Measurements from ENCODE around the gene MOB3A.

The MOB3A gene

DNA sequence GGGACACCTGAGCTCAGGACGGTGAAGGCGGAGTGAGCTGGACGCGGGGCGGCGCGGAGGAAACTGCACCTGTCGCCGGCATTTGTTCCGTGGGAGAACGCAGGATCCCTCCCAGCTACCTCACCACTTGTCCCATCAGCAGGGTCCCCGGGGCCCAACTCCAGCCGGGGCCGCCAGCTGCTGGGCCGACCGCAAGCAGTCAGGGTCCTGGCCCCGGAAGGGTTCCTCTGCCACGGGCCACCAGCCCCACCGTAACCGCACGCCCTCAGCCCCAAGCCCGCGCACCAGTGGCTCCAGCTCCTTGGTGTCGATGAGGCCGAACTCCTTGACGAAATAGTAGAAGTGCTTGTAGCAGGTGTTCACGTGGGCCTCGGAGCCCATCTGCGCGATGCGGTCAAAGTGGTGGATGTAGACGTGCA is 19.6 kb downstream of the MOB3A start:
- H3K9me3 ChIP-seq (ENCODE audit: insufficient read depth, low read length), result no peaks in the 10 kb centered on the region
- no peak for DNase-seq (ENCODE audit: low read depth, low spot score)
- no peak overlapping the region for H3K4me3 ChIP-seq (ENCODE audit: insufficient read length, low read depth)
- H3K36me3 ChIP-seq (ENCODE audit: insufficient read depth, insufficient read length, low read length), result peaks cover 67% of the 10 kb centered on the region
- TF ChIP-seq ZNF274 (IDR thresholded peaks at IDR 0.05; ENCODE audit: low read depth, low read length) (no peak), YY1 (IDR thresholded peaks at IDR 0.05; ENCODE audit: insufficient read depth, insufficient read length) (no peak), SUZ12 (IDR thresholded peaks at IDR 0.05; ENCODE audit: extremely low read depth, insufficient read depth, insufficient read length) (no peak)
- no peak overlapping the region for H3K9ac ChIP-seq (ENCODE audit: insufficient read length, low read depth)
- no peaks in the 10 kb centered on the region for H3K27me3 ChIP-seq (ENCODE audit: insufficient read depth, insufficient read length)
- H3K4me1 ChIP-seq (ENCODE audit: insufficient read depth, insufficient read length), result no peaks in the 10 kb centered on the region

DNA sequence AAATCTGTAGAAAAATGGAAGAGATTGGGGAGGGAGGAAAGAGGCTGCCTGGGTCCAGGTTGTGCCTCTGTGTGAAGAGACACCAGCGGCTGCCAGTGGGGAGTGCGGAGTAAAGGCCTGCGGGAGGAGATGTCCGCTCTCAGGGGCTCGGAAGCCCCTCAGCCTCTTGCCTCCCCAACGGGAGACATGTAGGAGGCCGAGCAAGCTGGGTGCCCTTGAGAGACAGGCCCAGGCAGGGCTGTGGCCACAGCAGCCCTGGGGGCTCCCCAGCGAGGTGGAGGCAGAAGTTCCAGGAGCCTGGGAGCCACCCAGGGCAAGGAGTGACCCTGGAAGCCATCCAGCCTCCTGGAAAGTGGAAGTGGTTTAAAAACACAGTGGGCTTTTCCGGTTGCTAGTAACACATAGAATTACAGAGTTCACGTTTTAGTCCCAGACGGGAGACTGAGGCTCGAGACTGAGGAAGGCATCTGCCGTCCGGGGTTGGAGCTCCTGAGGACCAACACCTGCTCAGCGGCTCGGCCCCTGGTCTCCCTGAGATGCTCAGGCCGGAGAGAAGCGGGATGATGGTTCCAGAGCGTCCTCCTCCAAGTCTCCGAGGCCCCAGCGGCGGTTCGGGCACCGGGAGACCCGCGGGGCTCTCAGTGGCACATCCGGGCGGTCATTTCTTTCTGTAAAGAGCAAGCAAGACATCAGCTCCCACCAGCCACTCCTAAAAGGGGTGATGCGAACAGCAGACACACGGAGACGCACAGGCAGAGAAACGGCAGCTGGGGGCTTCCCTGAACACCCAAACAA is 23.2 kb downstream of the MOB3A start:
- no peak for TF ChIP-seq SUZ12 (IDR thresholded peaks at IDR 0.05; ENCODE audit: extremely low read depth, insufficient read depth, insufficient read length)
- TF ChIP-seq ZNF274 (IDR thresholded peaks at IDR 0.05; ENCODE audit: low read depth, low read length), result no peak
- TF ChIP-seq YY1 (IDR thresholded peaks at IDR 0.05; ENCODE audit: insufficient read depth, insufficient read length), result no peak
- peaks cover 50% of the 10 kb centered on the region for H3K36me3 ChIP-seq (ENCODE audit: insufficient read depth, insufficient read length, low read length)

DNA sequence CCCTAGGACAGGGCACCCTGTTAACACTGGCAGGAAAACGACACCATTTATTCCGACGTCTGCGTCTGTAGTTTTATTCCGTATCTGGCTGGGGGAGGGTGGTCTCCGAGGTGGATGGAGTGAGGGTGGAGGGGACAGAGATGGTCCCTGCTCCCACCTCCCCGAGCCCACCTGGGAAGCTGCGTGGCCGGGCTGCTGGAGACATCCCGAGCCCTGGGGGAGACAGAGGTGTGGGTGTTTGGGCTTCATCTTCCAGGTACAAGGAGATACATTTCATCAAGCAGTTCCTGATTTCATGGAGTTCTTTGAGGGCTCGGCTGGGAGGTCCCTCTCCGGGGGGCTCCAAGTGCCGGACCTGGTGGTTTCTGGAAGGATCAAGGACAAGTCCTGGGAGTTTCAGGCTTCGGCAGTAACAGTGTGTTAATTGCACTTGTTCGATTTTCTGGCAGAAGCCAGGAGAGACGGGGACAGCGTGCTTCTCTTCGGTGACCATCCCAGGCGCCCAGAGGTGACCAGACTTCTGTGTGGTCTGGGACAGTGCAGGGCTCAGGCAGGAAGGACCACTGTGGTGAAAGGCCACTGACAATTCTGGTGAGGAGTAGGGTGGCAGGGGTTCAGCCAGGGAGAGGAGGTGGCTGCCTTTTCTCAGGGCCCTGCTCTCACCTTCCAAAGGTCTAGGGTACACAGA is 25.0 kb downstream of the MOB3A start:
- no peak for TF ChIP-seq SUZ12 (IDR thresholded peaks at IDR 0.05; ENCODE audit: extremely low read depth, insufficient read depth, insufficient read length)
- TF ChIP-seq ZNF274 (IDR thresholded peaks at IDR 0.05; ENCODE audit: low read depth, low read length), result no peak
- TF ChIP-seq YY1 (IDR thresholded peaks at IDR 0.05; ENCODE audit: insufficient read depth, insufficient read length), result no peak
- Histone ChIP-seq H3K4me3 (ENCODE audit: insufficient read length, low read depth) (no peak overlapping the region), H3K9me3 (ENCODE audit: insufficient read depth, low read length) (no peaks in the 10 kb centered on the region), H3K9ac (ENCODE audit: insufficient read length, low read depth) (peak overlapping the region; percentile 42), H3K27me3 (ENCODE audit: insufficient read depth, insufficient read length) (no peaks in the 10 kb centered on the region), H3K36me3 (ENCODE audit: insufficient read depth, insufficient read length, low read length) (peaks cover 35% of the 10 kb centered on the region), H3K4me1 (ENCODE audit: insufficient read depth, insufficient read length) (peaks cover 5% of the 10 kb centered on the region)
- DNase-seq (ENCODE audit: low read depth, low spot score), result no peak

More for the DNA sequence above, 23.2 kb downstream of the MOB3A start:
- Histone ChIP-seq H3K4me1 (ENCODE audit: insufficient read depth, insufficient read length) (peaks cover 5% of the 10 kb centered on the region), H3K9ac (ENCODE audit: insufficient read length, low read depth) (no peak overlapping the region), H3K27me3 (ENCODE audit: insufficient read depth, insufficient read length) (no peaks in the 10 kb centered on the region), H3K4me3 (ENCODE audit: insufficient read length, low read depth) (no peak overlapping the region), H3K9me3 (ENCODE audit: insufficient read depth, low read length) (no peaks in the 10 kb centered on the region)
- DNase-seq (ENCODE audit: low read depth, low spot score), result no peak

DNA sequence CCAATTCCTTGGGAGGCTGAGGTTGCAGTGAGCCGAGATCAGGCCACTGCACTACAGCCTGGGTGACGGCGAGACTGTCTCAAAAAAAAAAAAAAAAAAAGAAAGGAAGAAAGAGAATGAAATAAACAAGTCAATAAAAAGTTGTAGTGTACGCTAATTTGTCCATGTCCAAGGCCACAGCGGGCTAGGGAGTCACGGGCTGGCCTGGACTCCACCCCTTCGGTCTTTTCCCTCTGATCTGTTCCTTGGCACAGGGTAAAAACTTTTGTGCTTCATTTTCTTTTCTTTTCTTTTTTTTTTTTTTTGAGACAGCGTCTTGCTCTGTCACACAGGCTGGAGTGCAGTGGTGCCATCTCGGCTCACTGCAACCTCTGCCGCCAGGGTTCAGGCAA is 25.7 kb downstream of the MOB3A start:
- Histone ChIP-seq H3K27me3 (ENCODE audit: insufficient read depth, insufficient read length) (no peaks in the 10 kb centered on the region), H3K9me3 (ENCODE audit: insufficient read depth, low read length) (no peaks in the 10 kb centered on the region), H3K4me3 (ENCODE audit: insufficient read length, low read depth) (no peak overlapping the region), H3K4me1 (ENCODE audit: insufficient read depth, insufficient read length) (peaks cover 5% of the 10 kb centered on the region), H3K9ac (ENCODE audit: insufficient read length, low read depth) (no peak overlapping the region), H3K36me3 (ENCODE audit: insufficient read depth, insufficient read length, low read length) (peaks cover 30% of the 10 kb centered on the region)
- TF ChIP-seq YY1 (IDR thresholded peaks at IDR 0.05; ENCODE audit: insufficient read depth, insufficient read length), result no peak
- TF ChIP-seq ZNF274 (IDR thresholded peaks at IDR 0.05; ENCODE audit: low read depth, low read length), result no peak
- no peak for TF ChIP-seq SUZ12 (IDR thresholded peaks at IDR 0.05; ENCODE audit: extremely low read depth, insufficient read depth, insufficient read length)
- no peak for DNase-seq (ENCODE audit: low read depth, low spot score)

DNA sequence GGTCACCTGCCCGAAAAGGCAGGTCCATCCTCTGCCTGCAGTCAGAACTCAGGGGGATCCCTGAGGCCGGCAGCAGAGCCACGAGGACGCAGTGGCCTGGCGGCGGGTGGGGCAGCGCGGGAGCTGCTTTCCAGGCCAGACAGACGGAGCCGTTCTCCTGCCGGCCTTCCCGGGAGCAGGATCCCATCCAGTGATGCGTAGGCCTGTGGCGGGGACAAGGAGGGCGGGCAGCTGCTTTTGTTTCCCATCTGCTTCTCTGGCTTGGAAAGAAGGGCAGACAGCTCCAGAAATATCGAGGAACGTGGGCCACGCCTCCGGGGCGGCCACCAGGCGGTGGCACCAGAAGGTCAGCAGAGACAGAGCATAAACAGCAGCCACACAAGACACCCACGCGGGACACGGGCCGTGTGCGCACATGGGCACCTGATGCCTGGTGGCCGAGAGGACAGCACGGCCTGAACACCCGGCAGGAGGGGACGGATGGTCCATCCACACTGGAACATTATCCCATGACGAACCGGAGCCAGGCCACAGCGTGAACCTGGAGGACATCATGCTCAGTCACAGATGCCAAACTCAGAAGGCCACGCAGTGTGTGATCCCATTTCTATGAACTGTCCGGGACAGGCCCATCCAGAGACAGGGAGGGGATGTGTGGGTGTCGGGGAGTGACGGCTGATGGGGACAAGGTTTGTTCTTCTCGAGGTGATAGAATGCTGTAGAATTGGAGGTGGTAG is 31.2 kb downstream of the MOB3A start:
- Histone ChIP-seq H3K36me3 (ENCODE audit: insufficient read depth, insufficient read length, low read length) (no peaks in the 10 kb centered on the region), H3K4me3 (ENCODE audit: insufficient read length, low read depth) (no peak overlapping the region), H3K27me3 (ENCODE audit: insufficient read depth, insufficient read length) (no peaks in the 10 kb centered on the region), H3K9me3 (ENCODE audit: insufficient read depth, low read length) (no peaks in the 10 kb centered on the region), H3K4me1 (ENCODE audit: insufficient read depth, insufficient read length) (peaks cover 16% of the 10 kb centered on the region), H3K9ac (ENCODE audit: insufficient read length, low read depth) (no peak overlapping the region)
- no peak for TF ChIP-seq YY1 (IDR thresholded peaks at IDR 0.05; ENCODE audit: insufficient read depth, insufficient read length)
- TF ChIP-seq SUZ12 (IDR thresholded peaks at IDR 0.05; ENCODE audit: extremely low read depth, insufficient read depth, insufficient read length), result no peak
- TF ChIP-seq ZNF274 (IDR thresholded peaks at IDR 0.05; ENCODE audit: low read depth, low read length), result no peak
- no peak for DNase-seq (ENCODE audit: low read depth, low spot score)

DNA sequence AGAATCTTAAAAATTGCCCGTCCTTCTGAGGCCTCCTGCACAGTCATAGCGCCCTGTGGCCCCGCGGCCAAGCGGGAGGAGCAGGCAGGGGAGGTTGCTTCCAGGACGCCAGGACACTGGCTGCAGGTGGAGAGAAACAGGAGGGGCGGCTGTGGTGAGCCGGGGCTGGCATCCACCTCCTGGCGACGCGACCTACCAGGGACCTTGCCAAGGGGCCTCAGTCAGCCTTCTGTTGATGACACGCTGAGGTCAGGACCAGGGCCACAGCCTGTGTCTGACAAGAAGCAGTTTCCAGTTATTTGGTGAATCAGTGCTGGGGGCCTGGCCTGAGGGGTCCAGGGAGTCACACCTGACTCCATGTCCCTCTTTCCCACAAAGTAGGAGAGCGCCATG is 31.7 kb downstream of the MOB3A start:
- Histone ChIP-seq H3K4me1 (ENCODE audit: insufficient read depth, insufficient read length) (peaks cover 17% of the 10 kb centered on the region), H3K9me3 (ENCODE audit: insufficient read depth, low read length) (no peaks in the 10 kb centered on the region), H3K27me3 (ENCODE audit: insufficient read depth, insufficient read length) (no peaks in the 10 kb centered on the region), H3K36me3 (ENCODE audit: insufficient read depth, insufficient read length, low read length) (no peaks in the 10 kb centered on the region), H3K4me3 (ENCODE audit: insufficient read length, low read depth) (no peak overlapping the region), H3K9ac (ENCODE audit: insufficient read length, low read depth) (no peak overlapping the region)
- no peak for TF ChIP-seq YY1 (IDR thresholded peaks at IDR 0.05; ENCODE audit: insufficient read depth, insufficient read length)
- TF ChIP-seq SUZ12 (IDR thresholded peaks at IDR 0.05; ENCODE audit: extremely low read depth, insufficient read depth, insufficient read length), result no peak
- TF ChIP-seq ZNF274 (IDR thresholded peaks at IDR 0.05; ENCODE audit: low read depth, low read length), result no peak
- DNase-seq (ENCODE audit: low read depth, low spot score), result no peak

DNA sequence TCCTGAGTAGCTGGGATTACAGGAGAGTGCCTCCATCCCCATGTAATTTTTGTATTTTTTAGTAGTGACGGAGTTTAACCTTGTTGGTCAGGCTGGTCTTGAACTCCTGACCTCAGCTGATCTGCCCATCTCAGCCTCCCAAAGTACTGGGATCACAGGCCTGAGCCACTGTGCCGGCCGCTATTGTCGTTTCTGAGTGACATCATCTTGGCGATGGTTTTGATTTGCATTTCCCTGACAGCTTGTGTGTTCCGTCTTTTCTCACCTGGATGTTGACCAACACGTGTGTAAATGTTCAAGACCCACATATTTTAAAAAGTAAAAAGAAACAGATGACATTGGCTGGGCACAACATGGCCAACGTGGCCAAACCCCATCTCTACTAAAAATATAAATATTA is 32.3 kb downstream of the MOB3A start:
- Histone ChIP-seq H3K4me1 (ENCODE audit: insufficient read depth, insufficient read length) (peaks cover 19% of the 10 kb centered on the region), H3K27me3 (ENCODE audit: insufficient read depth, insufficient read length) (no peaks in the 10 kb centered on the region), H3K9me3 (ENCODE audit: insufficient read depth, low read length) (no peaks in the 10 kb centered on the region), H3K9ac (ENCODE audit: insufficient read length, low read depth) (no peak overlapping the region), H3K4me3 (ENCODE audit: insufficient read length, low read depth) (no peak overlapping the region), H3K36me3 (ENCODE audit: insufficient read depth, insufficient read length, low read length) (no peaks in the 10 kb centered on the region)
- no peak for TF ChIP-seq YY1 (IDR thresholded peaks at IDR 0.05; ENCODE audit: insufficient read depth, insufficient read length)
- DNase-seq (ENCODE audit: low read depth, low spot score), result no peak
